RPMI8226 (cell line): ENCODE results near the gene PCDHAC2.

Experiments
- DNase-seq: peaks from one replicate; pipeline ENCODE4 v3.0.0-alpha.2; 2015

PCDHAC2 gene

GRCh38 chr5:140966293-140967225 lies at the start of gene PCDHAC2:
TSS of gene PCDHAC2 (plus strand) at chr5:140966476. CDS start at chr5:140966767, 291 bp downstream.
- DNase-seq: no peak

GRCh38 chr5:140923601-140924000 lies 42.7 kb upstream of the PCDHAC2 start:
- DNase-seq: no peak

- no peak for DNase-seq
Observed at GRCh38 chr5:140925806-140926442, 40.4 kb upstream of the PCDHAC2 start, which contains the start of gene PCDHAC1. TSS of gene PCDHAC1 (plus strand) at chr5:140926299. CDS start at chr5:140926893, 594 bp downstream.

GRCh38 chr5:140926443-140927227 lies 39.6 kb upstream of the PCDHAC2 start:
- DNase-seq: peak; percentile 33

- no peak for DNase-seq
Observed at GRCh38 chr5:140927228-140927573, 39.1 kb upstream of the PCDHAC2 start.

GRCh38 chr5:140934964-140935606 lies 31.2 kb upstream of the PCDHAC2 start:
- DNase-seq: no peak

GRCh38 chr5:140946578-140946977 lies 19.7 kb upstream of the PCDHAC2 start:
- no peak for DNase-seq

- DNase-seq: no peak
Observed at GRCh38 chr5:140951636-140952035, 14.6 kb upstream of the PCDHAC2 start.

GRCh38 chr5:140953234-140953633 lies 13.0 kb upstream of the PCDHAC2 start:
- no peak for DNase-seq

- no peak for DNase-seq
Observed at GRCh38 chr5:140962190-140962589, 4.1 kb upstream of the PCDHAC2 start.

GRCh38 chr5:140964356-140964755 lies 1.9 kb upstream of the PCDHAC2 start:
- no peak for DNase-seq

- DNase-seq: no peak
Observed at GRCh38 chr5:140965905-140966292, 377 bp upstream of the PCDHAC2 start.

GRCh38 chr5:140967226-140967893 lies 1.1 kb downstream of the PCDHAC2 start:
- DNase-seq: no peak

GRCh38 chr5:140969880-140970279 lies 3.6 kb downstream of the PCDHAC2 start:
- DNase-seq: no peak

- no peak for DNase-seq
Observed at GRCh38 chr5:140973550-140973949, 7.3 kb downstream of the PCDHAC2 start.

GRCh38 chr5:140977003-140977402 lies 10.7 kb downstream of the PCDHAC2 start:
- no peak for DNase-seq

- no peak for DNase-seq
Observed at GRCh38 chr5:140978260-140978659, 12.0 kb downstream of the PCDHAC2 start.

- DNase-seq: no peak
Observed at GRCh38 chr5:140978983-140979382, 12.7 kb downstream of the PCDHAC2 start.

GRCh38 chr5:140982083-140982716 lies 15.9 kb downstream of the PCDHAC2 start:
- DNase-seq: no peak

- no peak for DNase-seq
Observed at GRCh38 chr5:140986117-140986521, 19.8 kb downstream of the PCDHAC2 start.

- DNase-seq: no peak
Observed at GRCh38 chr5:140988100-140988499, 21.8 kb downstream of the PCDHAC2 start.

GRCh38 chr5:140988608-140989007 lies 22.3 kb downstream of the PCDHAC2 start:
- DNase-seq: no peak
